ENCODE measurements around the gene ESF1.
A peak's percentile ranks its signal among the peaks of the same experiment; 100 is the strongest.
"Not testable (repeated sequence)": the region's sequence is repeated elsewhere in the genome, so short reads cannot be mapped to it uniquely, and the experiment has no call there.

The ESF1 gene

DNA sequence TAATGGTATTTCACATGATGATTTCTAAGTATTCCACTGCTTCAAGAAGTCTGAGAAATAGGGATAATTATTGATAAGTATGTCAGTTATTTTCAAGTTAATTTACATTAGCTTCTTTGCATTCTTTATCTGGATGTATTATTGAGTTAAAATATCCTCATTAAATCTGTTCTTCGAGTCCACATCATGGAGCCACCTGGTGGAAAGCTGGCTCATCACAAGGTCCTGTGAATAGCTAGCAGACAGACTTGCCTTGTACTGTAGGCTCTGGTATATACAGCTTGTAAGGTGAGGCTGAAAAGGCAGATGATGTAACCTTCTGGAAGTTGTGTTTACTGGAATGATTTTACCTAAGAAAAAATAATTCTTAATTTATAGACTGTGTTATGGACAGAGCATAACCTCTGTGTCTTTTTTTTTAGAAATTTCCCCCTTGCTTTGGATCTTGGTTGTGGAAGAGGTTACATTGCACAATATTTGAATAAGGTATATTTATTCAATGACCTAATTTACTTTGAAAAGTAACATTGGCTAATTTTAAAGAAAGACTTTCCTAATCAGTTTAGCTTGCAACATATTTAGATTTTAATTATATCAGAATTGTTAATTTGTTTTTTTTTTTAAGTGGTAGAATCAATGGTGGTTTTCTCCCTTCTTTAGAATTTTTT is 3.6 kb upstream of the ESF1 start:
- DNase-seq: peak; percentile 59

DNA sequence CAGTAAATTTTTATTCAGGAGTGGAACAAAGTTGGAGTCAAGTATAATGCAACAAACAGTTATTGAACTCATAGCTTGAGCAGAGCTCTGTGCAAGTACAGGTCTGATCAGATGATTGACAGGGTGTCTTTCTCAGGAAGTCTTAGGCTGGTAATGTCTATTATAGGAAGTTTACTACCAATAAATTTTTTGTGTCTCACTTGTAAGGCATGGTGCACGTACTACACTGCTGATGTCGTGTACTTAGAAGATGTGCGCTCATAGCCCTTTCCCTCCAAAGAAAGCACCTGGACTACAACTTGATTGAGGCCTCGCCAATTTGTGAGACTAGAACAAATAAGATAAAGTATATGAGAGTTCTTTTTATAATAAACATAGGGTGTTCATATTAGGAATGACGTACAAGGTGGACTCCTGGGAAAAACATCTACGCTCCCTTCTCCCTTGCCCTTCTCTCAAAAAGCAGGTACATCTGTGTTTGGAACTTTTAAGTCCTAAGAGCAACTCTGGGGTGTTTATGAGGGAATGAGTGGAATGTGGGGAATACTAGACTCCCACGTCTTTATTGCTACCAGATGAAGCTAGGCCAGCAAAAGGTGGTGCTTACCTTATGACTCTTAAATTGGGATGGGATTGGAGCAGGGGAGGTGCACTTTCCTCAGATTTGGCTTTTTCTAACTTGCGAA is 1.6 kb upstream of the ESF1 start:
- no peak for DNase-seq

DNA sequence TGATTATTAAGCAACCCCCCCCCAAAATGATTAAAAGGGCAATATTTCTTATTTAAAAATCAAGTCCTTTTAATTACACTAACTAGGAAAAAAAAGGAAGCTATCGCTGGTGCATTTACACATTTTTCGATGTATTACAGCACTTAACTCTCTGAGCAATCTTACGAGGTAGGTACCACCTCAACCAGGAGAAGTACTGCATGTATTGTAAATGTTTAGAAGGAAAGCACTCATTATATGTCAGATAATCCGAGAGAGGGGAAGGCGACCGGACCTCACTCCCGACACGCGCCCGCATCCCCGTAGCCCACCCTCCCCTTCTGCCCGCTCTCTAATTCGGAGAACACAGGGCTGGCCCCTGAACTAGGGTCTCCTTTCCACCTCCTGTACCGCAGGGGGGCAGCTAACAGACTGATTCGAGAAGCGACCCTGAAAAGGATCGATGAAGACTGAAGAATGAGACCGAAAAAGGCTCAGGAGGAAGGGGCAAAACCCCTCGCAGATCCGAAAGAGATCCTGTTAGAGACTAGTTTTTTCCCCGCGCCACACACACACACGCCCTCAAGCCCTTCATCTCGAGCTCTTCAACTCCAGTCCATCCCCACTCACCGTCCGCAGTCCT is 337 bp downstream of the ESF1 start:
- no peak for DNase-seq

DNA sequence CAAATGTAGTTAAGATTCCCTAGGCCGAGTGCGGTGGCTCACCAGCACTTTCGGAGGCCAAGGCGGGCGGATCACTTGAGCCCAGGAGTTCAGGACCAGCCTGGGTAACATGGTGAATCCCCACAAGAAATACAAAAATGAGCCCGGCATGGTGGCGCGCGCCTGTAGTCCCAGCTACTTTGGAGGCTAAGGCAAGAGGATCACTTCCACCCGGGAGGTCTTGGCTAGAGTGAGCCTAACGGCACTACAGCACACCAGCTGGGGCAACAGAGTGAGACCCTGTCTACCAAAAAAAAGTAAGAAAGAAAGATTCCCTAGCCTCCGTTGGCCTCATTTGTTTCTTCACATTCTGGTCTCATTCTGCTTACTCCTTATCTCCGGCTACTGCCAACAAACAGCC is 1.2 kb downstream of the ESF1 start:
- DNase-seq: no peak

DNA sequence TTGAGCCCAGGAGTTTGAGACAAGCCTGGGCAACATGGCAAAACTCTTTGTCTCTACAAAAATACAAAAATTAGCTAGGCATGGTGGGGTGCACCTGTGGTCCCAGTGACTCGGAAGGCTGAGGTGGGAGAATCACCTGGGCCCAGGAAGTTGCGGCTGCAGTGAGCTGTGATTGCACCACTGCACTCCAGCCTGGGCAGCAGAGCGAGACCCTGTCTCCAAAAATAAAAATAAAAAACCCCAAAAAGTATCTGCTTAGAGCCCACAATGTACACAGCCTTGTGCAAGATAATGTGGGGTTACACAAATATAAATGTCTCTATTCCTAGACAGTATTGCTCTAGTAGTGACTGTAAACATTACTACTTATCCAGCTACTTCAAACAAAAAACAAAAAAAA is 5.9 kb downstream of the ESF1 start:
- DNase-seq: no peak

DNA sequence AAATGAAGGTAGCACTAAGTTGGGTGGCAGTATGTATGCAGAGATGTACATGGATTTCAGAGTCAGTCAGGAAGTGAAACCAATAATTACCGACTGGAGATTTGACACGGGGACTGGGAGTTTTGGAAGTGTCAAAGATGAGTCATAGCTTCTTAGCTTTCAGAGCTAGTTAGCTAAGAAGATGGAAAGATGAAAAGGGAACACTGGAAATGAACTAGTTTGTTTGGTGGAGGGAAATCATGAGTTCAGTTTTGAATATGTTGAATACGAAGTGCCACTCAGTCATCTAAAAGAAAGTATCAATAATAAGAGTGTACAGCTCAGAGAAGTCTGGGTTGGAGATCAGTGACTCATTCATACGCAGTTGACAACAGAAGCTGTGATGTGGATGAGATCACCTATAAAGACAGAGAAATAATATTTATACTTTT is 7.5 kb downstream of the ESF1 start:
- no peak for DNase-seq

DNA sequence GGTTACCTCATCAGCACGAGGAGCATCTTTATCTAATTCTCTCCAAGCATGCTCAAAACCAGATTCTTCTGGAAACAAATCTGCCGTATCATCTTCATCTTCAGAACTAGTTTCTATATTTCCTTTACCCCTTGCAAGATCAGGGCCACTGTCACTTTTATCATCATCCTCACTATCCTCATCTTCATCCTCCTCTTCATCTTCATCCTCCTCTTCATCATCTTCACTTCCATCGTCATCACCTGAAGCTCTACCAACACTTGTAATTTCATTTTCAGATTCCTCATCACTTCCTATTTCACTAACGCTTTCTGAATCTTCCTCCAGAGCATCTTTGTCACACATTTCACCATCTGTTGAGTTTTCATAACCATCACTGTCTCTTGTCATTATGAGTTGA is 8.9 kb downstream of the ESF1 start:
- DNase-seq: no peak

DNA sequence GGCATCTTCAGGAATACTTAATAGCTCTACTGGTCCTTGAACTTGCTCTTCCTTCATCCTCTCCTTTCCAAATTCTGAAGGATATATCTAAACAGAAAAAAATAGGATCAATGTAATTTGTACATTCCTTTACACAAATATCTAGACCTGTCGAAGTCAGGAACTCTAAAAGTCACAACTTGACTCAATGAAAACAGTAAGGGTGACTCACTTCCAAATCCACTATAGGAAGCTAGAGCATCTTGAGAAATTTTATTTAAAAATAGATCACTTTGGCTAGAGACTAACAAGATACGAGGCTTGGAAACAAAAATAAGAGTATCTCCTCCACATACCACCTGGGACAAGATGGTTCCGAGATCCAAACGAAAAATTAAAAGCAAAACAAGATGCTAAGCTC is 12.2 kb downstream of the ESF1 start:
- DNase-seq: no peak

DNA sequence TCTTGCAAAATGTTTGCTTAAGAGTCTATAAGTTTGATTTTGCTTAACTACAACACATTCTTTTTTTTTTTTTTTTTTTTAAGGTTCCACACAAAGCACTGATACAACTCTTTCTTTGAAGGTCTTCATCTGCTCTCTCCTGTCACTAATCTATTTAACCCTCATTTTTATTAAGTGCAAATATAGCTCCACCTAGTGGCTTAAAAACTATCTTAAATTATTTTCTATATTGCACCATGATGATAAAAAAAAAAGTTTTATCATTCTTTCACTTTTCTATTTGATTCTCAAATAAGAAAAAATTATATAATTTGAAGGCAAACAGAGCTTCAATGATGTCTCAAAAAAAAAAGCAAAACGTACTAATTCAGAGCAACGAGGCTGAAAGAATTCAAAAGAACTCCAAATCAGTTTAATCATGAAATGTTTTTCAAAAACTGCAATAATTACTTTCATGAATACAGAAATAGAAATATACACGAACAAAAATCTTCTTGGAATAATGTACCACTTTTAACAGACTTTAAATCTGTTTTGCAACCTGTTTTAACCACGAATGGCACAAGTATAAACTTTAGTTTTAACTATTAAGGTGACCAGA is 12.8 kb downstream of the ESF1 start:
- DNase-seq: no peak

DNA sequence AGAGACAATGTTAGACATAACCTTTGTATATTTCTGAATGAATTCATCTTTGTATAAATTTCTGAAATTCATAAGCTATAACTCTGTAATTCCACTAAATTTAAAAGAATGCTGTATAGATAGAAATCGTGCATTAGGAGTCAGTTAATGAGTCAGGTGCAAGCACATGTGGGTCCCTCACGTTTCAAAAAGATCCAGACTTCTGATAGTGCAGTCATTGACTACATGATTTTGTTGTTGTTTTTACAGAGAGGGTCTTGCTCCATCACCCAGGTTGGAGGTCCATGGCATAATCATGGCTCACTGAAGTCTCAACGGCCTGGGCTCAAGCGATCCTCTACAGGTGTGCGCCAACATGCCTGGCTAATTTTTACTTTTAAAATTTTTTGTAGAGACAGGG is 14.6 kb downstream of the ESF1 start:
- no peak for DNase-seq

DNA sequence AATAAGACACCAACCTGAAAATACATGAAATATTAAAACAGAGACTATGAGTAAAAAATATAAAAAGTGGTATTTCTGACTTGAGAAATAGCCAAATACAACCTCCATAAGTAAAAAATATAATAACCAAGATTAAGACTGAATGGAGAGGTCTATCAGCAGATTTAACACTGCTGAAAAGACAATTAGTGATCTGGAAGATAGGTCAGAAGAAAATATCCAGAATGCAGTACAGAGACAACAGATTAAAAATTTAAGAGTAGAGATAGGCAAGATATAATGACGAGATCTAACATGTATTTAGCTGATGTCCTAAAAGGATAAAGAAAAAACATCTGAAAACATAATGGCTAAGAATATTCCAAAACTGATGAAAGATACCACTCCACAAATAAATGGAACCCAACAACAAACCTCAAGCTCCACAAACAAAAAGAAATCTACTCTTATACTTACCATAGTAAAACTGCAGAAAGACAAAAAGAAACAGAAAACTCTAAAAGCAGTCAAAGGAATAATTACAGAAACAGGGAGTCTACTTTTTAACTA is 18.8 kb downstream of the ESF1 start:
- no peak for DNase-seq

DNA sequence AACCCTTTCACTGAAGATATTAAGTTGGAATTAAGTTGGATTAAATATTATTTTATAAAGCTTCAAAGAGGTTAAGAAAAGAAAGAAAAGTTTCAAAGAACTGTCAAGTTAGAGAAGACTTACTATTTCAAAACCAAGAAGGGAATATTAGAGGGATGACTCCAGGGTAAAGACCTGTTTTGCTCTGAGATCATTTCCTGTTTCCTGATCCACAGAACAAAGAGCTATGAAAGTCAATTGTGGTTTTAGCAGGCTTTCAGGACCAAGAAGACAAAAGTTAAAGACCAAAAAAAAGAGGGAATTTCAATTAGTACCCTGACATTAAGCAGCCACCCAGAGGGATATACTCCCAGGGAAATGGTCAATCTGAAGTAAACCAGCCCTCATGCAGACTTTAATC is 19.4 kb downstream of the ESF1 start:
- no peak for DNase-seq

DNA sequence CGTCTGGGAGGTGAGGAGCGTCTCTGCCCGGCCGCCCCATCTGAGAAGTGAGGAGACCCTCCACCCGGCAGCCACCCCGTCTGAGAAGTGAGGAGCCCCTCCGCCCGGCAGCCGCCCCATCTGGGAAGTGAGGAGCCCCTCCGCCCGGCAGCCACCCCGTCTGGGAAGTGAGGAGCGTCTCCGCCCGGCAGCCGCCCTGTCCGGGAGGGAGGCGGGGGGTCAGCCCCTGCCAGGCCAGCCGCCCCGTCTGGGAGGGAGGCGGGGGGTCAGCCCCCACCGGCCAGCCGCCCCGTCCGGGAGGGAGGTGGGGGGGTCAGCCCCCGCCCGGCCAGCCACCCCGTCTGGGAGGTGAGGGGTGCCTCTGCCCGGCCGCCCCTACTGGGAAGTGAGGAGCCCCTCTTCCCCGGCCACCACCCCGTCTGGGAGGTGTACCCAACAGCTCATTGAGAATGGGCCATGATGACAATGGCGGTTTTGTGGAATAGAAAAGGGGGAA is 24.2 kb downstream of the ESF1 start:
- not testable (repeated sequence) for DNase-seq

DNA sequence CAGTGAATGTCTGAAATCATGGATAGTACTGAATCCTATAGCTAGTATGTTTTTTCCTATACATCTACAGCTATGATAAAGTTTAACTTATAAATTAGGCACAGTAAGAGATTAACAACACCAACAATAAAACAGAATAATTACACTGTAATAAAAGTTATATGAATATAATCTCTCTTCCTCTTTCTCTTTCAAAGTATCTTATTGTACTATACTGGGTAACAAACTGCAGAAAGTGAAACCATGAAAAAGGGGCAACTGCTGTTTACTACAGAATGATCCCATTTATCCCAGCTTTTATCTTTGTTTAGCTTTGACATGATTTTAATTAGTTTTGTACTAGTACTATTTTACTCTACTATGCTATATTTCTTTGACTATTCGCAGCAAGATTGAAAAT is 25.8 kb downstream of the ESF1 start:
- DNase-seq: no peak

DNA sequence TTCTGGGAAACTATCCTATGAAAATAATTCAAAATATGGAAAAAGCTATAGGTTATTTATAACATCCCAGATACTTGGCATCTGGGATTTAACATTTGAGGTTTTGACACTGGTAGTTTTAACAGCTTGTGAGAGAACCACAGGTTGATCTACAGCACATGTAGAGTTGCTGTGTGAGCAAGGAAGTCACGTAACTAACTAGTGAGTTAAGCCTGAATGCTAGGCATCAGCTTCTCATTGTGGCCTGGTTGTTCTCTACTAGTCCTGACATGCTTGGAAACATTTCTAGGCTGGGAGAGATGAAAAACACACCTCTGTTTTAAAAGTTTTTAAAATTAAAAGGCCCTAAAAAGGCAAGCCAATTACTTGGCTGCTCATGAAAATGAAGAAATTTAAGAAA is 28.2 kb downstream of the ESF1 start:
- no peak for DNase-seq

DNA sequence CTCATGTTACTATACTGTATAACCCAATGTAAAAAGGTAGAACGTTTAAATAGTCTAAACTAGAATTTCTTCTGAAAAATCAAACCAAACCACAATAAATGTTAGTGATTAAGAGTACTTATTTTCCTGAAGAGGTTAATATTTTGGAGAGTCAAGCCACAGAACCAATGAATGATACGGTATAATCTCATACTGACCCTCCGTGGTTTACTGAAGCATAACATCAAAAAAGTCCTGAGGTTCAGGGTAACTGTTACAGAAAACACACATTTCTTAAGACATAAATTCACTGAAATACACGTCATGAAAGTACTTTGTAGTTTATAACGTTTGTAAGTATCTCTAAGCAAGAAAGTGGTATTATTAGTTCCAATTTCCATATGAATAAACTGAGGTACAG is 28.9 kb downstream of the ESF1 start:
- no peak for DNase-seq

DNA sequence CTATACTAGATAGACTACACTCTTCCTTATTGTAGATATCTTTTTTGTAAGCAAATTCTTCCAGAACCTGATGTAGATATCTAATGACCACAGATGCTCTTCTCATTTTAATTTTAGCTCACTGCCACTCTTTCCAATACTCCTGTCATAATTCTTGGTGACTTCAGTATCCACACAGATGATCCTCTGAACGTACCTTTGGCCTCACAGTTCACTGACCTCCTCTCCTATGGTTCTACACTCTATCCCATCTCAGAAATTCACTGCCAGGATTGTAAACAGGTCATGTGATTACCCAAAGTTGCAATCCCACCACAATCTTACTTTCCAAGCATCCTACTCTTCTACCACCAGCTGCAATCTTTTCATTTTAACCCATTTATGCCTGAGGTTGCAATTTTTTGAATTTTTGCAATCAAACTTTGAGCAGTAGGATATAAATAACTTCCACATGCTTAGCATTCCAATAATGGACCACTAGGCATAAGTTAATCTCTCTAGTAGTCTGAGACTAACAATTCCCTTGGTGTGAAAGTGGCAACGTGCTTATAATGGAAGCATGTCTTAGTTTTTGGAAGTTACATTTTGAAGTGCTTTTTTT is 31.2 kb downstream of the ESF1 start:
- no peak for DNase-seq

DNA sequence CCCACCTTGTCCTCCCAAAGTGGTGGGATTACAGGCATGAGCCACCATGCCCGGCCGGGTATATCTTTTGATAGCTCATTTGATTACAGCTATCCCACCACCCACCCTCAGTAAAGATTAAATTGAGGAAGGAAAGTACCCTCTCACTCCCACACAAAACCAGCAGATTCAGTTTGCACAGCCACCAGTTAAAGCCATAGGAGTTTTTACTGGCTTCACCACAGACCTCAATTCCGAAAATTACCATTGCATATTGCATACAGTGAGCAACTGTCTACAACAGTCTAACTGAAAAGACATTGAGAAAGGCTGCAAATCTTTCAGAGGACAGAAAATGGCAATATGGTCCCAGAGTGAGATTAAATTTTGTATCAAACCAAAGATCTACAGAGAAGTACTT is 34.9 kb downstream of the ESF1 start:
- DNase-seq: no peak

DNA sequence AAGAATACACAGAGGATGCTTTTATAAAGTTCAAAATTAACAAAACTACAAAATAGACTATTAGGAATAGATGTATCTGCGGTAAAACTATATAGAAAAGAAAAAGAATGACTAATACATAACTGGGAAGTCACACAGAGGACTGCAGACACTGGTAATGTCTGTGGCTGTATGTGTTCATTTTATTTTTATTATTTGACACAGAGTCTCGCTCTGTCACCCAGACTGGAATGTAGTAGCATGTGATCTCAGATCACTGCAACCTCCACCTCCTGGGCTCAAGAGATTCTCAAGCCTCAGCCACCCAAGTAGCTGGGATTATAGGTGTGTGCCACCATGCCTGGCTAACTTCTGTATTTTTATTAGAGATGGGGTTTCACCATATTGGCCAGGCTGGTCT is 38.9 kb downstream of the ESF1 start:
- DNase-seq: no peak

DNA sequence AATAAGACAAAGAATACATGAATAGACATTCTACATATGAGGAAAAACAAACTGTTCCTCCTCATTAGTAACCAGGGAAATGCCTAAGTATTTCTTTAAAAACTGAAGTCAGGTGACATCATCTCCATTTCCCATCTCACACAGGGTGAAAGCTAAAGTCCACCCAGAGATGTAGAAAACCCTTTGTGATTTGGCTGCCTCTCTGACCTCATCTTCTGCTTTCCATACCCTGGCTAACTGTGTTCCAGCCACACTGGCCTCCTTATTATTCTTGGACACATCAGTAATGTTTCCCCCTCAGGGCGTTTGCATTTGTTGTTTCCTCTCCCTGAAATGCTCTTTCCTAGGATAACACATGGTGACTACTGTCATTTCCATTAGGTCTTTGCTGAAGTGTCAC is 40.4 kb downstream of the ESF1 start:
- no peak for DNase-seq

DNA sequence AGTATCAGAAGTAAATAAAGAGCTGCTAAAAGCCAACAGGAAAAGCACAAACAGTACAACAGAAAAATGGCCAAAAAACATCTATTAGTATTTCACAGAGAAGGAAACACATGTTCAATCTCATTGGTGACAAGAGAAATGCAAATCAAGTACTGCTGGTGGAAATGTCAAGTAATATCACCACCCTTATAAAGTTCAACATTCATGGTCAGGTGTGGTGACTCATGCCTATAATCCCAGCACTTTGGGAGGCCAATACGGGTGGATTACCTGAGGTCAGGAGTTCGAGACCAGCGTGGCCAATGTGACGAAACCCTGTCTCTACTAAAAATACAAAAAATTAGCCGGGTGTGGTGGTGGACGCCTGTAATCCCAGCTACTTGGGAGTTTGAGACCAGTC is 42.8 kb downstream of the ESF1 start:
- no peak for DNase-seq

DNA sequence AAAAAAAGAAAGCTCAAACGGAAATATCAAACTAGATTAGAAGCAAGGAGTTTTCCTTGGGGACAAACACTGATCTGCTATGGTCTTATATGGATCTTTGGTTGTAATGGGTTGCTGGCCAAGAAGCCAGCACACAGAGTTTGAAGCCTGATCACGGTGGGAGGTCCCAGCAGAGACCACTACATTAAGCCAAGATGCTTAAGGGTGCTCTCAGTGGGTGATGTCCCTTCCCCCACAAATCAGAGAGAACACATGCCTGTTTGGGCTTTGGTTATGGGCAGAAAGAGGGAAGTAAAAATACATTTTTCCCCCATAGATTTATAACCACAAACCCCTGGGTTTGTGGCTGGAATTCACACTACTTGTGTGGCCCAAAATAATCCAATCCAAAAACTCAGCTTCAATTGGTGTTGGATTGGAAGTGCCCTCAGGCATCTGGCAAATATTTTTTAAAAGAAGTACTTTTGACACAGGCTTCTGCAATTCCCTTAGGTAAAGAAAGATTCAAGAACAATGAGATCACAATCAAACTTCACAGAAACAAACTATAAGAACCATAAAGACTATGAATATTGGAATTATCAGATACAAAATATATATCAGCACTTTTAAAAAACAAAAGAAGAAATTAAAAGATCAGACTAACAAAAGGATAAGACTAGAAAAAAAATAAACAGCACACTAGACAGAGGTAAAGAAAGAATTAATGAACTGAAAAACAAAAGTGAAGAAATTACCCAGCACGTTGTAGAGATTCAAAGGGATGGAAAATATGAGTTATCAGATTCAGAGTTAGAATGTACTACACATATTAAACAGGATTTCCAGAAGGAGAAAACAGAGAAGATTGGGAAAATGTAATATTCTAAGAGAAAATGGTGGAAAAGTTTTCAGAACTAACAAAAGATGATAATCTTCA is 44.7 kb downstream of the ESF1 start:
- DNase-seq: no peak
